Transverse colon (tissue), 4 donors: ENCODE results near the gene SLF2. TPM values are rescaled to one million over a fixed set of nuclear protein-coding genes. Genes with fewer than 3 reads are reported as not detected.

Experiments
- DNase-seq: peaks from one replicate; pipeline ENCODE4 v3.0.0-alpha.2; 2019
- H3K27ac ChIP-seq, 4 donors: fragments of 200-600 bp; sonication (generic); 2 replicates each; pipeline ENCODE4 v1.5.1; 2016 to 2018; ENCODE audit warnings: inconsistent platforms in 4 of 4
- H3K27me3 ChIP-seq: fragments of 200-600 bp; sonication (generic); 2 replicates; pipeline ENCODE4 v1.5.1; 2017; ENCODE audit warnings: inconsistent platforms
- H3K36me3 ChIP-seq, 4 donors: fragments of 200-600 bp; sonication (generic); 2 replicates each; pipeline ENCODE4 v1.5.1; 2017 to 2019; ENCODE audit warnings: inconsistent platforms in 4 of 4
- H3K4me1 ChIP-seq, 4 donors: fragments of 200-600 bp; sonication (generic); 2 replicates each; pipeline ENCODE4 v1.5.1; 2017 to 2020; ENCODE audit warnings: inconsistent platforms in 4 of 4
- H3K4me3 ChIP-seq, 4 donors: fragments of 200-600 bp; sonication (generic); 1 replicate in 1 of 4; 2 replicates in 3 of 4; pipeline versions ENCODE4 v1.5.1 to v1.6.1; 2017 to 2019; ENCODE audit warnings: inconsistent platforms in 4 of 4
- H3K9me3 ChIP-seq, 2 donors: fragments of 200-600 bp; sonication (generic); 2 replicates each; pipeline ENCODE4 v1.5.1; 2017 to 2019; ENCODE audit warnings: inconsistent platforms in 2 of 2
- EP300 ChIP-seq: sonication (generic); formaldehyde crosslinking; IDR thresholded peaks from one replicate; pipeline ENCODE4 v1.6.1; 2017; ENCODE audit warnings: antibody characterized with exemption, low read depth
- POLR2A ChIP-seq: fragments of 450-650 bp; IDR thresholded peaks from one replicate; pipeline ENCODE4 v1.6.1; 2016; ENCODE audit warnings: antibody characterized with exemption, mild to moderate bottlenecking, moderate library complexity
- POLR2AphosphoS5 ChIP-seq, 3 donors: sonication (generic); formaldehyde crosslinking; IDR thresholded peaks; one replicate each; pipeline ENCODE4 v1.6.1; 2016; ENCODE audit warnings: antibody characterized with exemption in 3 of 3
- WGBS, 2 donors: methylation state at CpG; one replicate each; pipeline ENCODE4 v1.1.5; 2018; ENCODE audit warnings: low coverage in 1 of 2; 5-methylcytosine and 5-hydroxymethylcytosine counted together
- in situ Hi-C, 4 donors: fragments of 200-750 bp; cut with MboI; loops; one replicate each; pipeline versions ENCODE4 v1.15.0 to v1.15.1; 2017; ENCODE audit warnings: low sequenced_read_pairs in 3 of 4, low pct_ligation_motif_present in 1 of 4, low pct_unique_long_range_greater_than_20kb in 1 of 4
- intact Hi-C: fragments of 100-400 bp; cut with DNase I; formaldehyde crosslinking; loops from one replicate; pipeline ENCODE4 v1.15.1; 2023; ENCODE audit warnings: low total_unique reads
- total RNA-seq, 4 donors: library from RNA; depleted of rRNA; stranded (reverse); fragments of >200 nt; gene quantifications; one replicate each; pipeline ENCODE4 v1.1.0, GENCODE V29; 2016
- TF ChIP-seq, protein P1 (sequence below), 5 experiments: fragments of 200-600 bp in 3 of 5; fragments of 450-650 bp in 2 of 5; sonication (generic) in 3 of 5; IDR thresholded peaks; 1 replicate in 2 of 5; 2 replicates in 3 of 5; pipeline ENCODE4 v1.5.1; 2016 to 2017; ENCODE audit warnings: antibody characterized with exemption in 5 of 5, inconsistent platforms in 3 of 5, mild to moderate bottlenecking in 2 of 5, moderate library complexity in 1 of 5

SLF2 gene
- total RNA-seq, 4 donors from 2014 or later: 25.4 to 55.1 (median 33.1) TPM

- Histone ChIP-seq H3K9me3 (no peaks in the 10 kb centered on the region), H3K27me3 (no peaks in the 10 kb centered on the region), H3K27ac (no peak overlapping the region), H3K4me3 (no peak overlapping the region), H3K4me1 (no peaks in the 10 kb centered on the region), H3K36me3 (peaks cover 0 to 80% (median 34%) of the 10 kb centered on the region in 4 donors)
- DNase-seq: no peak
- intact Hi-C loops (no loop called here), in situ Hi-C loops (no loop called here)
- TF ChIP-seq EP300: no peak
- TF ChIP-seq, protein P1, sequence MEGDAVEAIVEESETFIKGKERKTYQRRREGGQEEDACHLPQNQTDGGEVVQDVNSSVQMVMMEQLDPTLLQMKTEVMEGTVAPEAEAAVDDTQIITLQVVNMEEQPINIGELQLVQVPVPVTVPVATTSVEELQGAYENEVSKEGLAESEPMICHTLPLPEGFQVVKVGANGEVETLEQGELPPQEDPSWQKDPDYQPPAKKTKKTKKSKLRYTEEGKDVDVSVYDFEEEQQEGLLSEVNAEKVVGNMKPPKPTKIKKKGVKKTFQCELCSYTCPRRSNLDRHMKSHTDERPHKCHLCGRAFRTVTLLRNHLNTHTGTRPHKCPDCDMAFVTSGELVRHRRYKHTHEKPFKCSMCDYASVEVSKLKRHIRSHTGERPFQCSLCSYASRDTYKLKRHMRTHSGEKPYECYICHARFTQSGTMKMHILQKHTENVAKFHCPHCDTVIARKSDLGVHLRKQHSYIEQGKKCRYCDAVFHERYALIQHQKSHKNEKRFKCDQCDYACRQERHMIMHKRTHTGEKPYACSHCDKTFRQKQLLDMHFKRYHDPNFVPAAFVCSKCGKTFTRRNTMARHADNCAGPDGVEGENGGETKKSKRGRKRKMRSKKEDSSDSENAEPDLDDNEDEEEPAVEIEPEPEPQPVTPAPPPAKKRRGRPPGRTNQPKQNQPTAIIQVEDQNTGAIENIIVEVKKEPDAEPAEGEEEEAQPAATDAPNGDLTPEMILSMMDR (IDR thresholded peaks at IDR 0.05): no peak
- TF ChIP-seq POLR2A: no peak
- TF ChIP-seq POLR2AphosphoS5 (IDR thresholded peaks at IDR 0.05): no peak
Observed at GRCh38 chr10:100930368-100930767, 17.6 kb downstream of the SLF2 start.

DNA sequence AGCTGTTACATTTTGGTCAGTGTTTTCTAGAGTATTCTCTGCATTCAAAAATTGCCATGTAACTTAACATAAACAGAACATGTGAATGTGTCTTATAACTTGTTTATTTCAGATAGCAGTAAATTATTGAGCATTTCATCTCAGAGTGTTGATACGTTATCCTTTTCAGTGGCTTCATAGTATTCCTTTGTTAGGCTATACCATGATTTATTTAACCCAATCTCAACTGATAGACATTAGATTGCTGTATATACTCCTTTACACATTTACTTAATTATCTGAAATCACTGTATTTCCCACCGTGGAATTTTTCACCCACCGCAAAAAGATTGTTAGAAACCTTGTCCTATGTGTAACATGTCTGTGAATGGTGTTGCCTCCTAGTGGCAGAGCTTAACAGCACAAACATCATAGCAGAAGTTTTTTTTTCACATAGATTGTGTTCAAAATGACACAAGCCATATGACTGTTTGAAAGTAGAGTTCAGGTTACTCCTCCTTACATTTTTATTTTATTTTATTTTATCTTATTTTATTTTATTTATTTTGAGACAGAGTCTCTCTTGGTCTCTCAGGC is 21.4 kb downstream of the SLF2 start:
- H3K9me3 ChIP-seq: no peaks in the 10 kb centered on the region
- intact Hi-C loops: no loop called here
- no peaks in the 10 kb centered on the region for H3K27me3 ChIP-seq
- peaks cover 0 to 74% (median 28%) of the 10 kb centered on the region in 4 donors for H3K36me3 ChIP-seq
- no peak for DNase-seq
- TF ChIP-seq, protein P1 (IDR thresholded peaks at IDR 0.05): peak; percentile 21 to 45 (median 38)
- TF ChIP-seq POLR2A: no peak
- no peak overlapping the region for H3K4me3 ChIP-seq
- no peak overlapping the region for H3K27ac ChIP-seq
- in situ Hi-C loops: no loop called here
- 93 to 95% methylated on average over 3 of the region's 3 CpGs for WGBS, 2 donors
- no peaks in the 10 kb centered on the region for H3K4me1 ChIP-seq

- in situ Hi-C loops (no loop called here), intact Hi-C loops (loop anchor here (1.0 kb wide), 1 partner anchor 25 kb away; no protein-coding TSS in a partner anchor)
- Histone ChIP-seq H3K4me1 (no peaks in the 10 kb centered on the region), H3K4me3 (no peak overlapping the region), H3K27ac (no peak overlapping the region), H3K9me3 (no peaks in the 10 kb centered on the region), H3K36me3 (peaks cover 0 to 62% (median 30%) of the 10 kb centered on the region in 4 donors), H3K27me3 (no peaks in the 10 kb centered on the region)
- TF ChIP-seq, protein P1 (IDR thresholded peaks at IDR 0.05): no peak
- TF ChIP-seq POLR2A (no peak), EP300 (no peak), POLR2AphosphoS5 (IDR thresholded peaks at IDR 0.05) (no peak)
- no peak for DNase-seq
Observed at GRCh38 chr10:100939763-100940344, 27.1 kb downstream of the SLF2 start.

GRCh38 chr10:100942229-100942628 is 29.5 kb downstream of the SLF2 start:
- H3K36me3 ChIP-seq: peaks cover 0 to 81% (median 36%) of the 10 kb centered on the region in 4 donors
- no peak for TF ChIP-seq EP300
- no peak for TF ChIP-seq POLR2A
- no peak for TF ChIP-seq POLR2AphosphoS5 (IDR thresholded peaks at IDR 0.05)
- TF ChIP-seq, protein P1 (IDR thresholded peaks at IDR 0.05): no peak
- in situ Hi-C loops (no loop called here), intact Hi-C loops (no loop called here)
- no peaks in the 10 kb centered on the region for H3K4me1 ChIP-seq
- H3K27ac ChIP-seq: no peak overlapping the region
- no peaks in the 10 kb centered on the region for H3K27me3 ChIP-seq
- no peak overlapping the region for H3K4me3 ChIP-seq
- 98 to 100% methylated on average over 2 to 3 of the region's 3 CpGs for WGBS, 2 donors
- DNase-seq: no peak
- H3K9me3 ChIP-seq: no peaks in the 10 kb centered on the region
